ENCODE data around the gene PPP2R5D. TPM values are rescaled to one million over a fixed set of nuclear protein-coding genes. Genes with fewer than 3 reads are reported as not detected.

Gene PPP2R5D
- total and polyA plus RNA-seq, 2 experiments from 2014 or later = 30.8 to 35.2 TPM

GRCh38 chr6:43020052-43020705, 35.8 kb downstream of the PPP2R5D start:
- Histone ChIP-seq H2AFZ (no peak overlapping the region), H3K4me2 (no peak overlapping the region), H3K36me3 (replicated peaks; ENCODE audit: insufficient read depth, low read depth) (peaks cover 4% of the 10 kb centered on the region), H3K4me3 (no peak overlapping the region), H3K9me2 (replicated peaks; ENCODE audit: insufficient read depth) (no peaks in the 10 kb centered on the region), H4K20me1 (ENCODE audit: insufficient read depth, poor library complexity, severe bottlenecking) (peaks cover 7% of the 10 kb centered on the region), H3K4me1 (ENCODE audit: insufficient read depth) (peaks cover 17% of the 10 kb centered on the region), H3K79me2 (peaks cover 68% of the 10 kb centered on the region), H3K9me3 (ENCODE audit: low read depth) (no peaks in the 10 kb centered on the region), H3K27me3 (no peaks in the 10 kb centered on the region), H3K27ac (peak overlapping the region; percentile 96)
- WGBS (ENCODE audit: low lambda C conversion rate, missing lambda C conversion rate) = 100% methylated on average over 3 of the region's 3 CpGs
- TF ChIP-seq CTCF (IDR thresholded peaks at IDR 0.05; ENCODE audit: poor library complexity) (no peak), EZH2phosphoT487 (IDR thresholded peaks at IDR 0.05; ENCODE audit: low read depth, severe bottlenecking, unreplicated experiment) (no peak), EZH2 (IDR thresholded peaks at IDR 0.05; ENCODE audit: borderline replicate concordance) (no peak)
- no peak for DNase-seq (ENCODE audit: low spot score)

- H3K4me1 ChIP-seq (ENCODE audit: insufficient read depth) = peaks cover 15% of the 10 kb centered on the region
- TF ChIP-seq EZH2phosphoT487 (IDR thresholded peaks at IDR 0.05; ENCODE audit: low read depth, severe bottlenecking, unreplicated experiment) (no peak), CTCF (IDR thresholded peaks at IDR 0.05; ENCODE audit: poor library complexity) (no peak), EZH2 (IDR thresholded peaks at IDR 0.05; ENCODE audit: borderline replicate concordance) (no peak)
- H2AFZ ChIP-seq = peak overlapping the region; percentile 92
- no peaks in the 10 kb centered on the region for H3K27me3 ChIP-seq
- peaks cover 62% of the 10 kb centered on the region for H3K79me2 ChIP-seq
- H3K9me2 ChIP-seq (replicated peaks; ENCODE audit: insufficient read depth) = no peaks in the 10 kb centered on the region
- H3K27ac ChIP-seq = peak overlapping the region; percentile 96
- peaks cover 7% of the 10 kb centered on the region for H4K20me1 ChIP-seq (ENCODE audit: insufficient read depth, poor library complexity, severe bottlenecking)
- DNase-seq (ENCODE audit: low spot score) = no peak
- peaks cover 4% of the 10 kb centered on the region for H3K36me3 ChIP-seq (replicated peaks; ENCODE audit: insufficient read depth, low read depth)
- peak overlapping the region; percentile 91 for H3K4me2 ChIP-seq
- WGBS (ENCODE audit: low lambda C conversion rate, missing lambda C conversion rate) = 66% methylated on average over 5 of the region's 5 CpGs
- H3K9me3 ChIP-seq (ENCODE audit: low read depth) = no peaks in the 10 kb centered on the region
- H3K4me3 ChIP-seq = peak overlapping the region; percentile 79
These were observed 36.5 kb downstream of the PPP2R5D start for GRCh38 chr6:43020847-43021246.

- H3K79me2 ChIP-seq = peaks cover 56% of the 10 kb centered on the region
- TF ChIP-seq EZH2phosphoT487 (IDR thresholded peaks at IDR 0.05; ENCODE audit: low read depth, severe bottlenecking, unreplicated experiment) (no peak), EZH2 (IDR thresholded peaks at IDR 0.05; ENCODE audit: borderline replicate concordance) (no peak), CTCF (IDR thresholded peaks at IDR 0.05; ENCODE audit: poor library complexity) (no peak)
- 2% methylated on average over 49 of the region's 56 CpGs for WGBS (ENCODE audit: low lambda C conversion rate, missing lambda C conversion rate)
These were observed 37.1 kb downstream of the PPP2R5D start, which contains the start of gene RRP36 for GRCh38 chr6:43021270-43022047. Gene RRP36 (plus strand): TSS chr6:43021623. CDS start chr6:43021655, 32 bp downstream.

More at GRCh38 chr6:43021270-43022047, 37.1 kb downstream of the PPP2R5D start, which contains the start of gene RRP36:
- H4K20me1 ChIP-seq (ENCODE audit: insufficient read depth, poor library complexity, severe bottlenecking) = peaks cover 7% of the 10 kb centered on the region
- peak within 1 kb of the TSS; percentile 96 for H3K27ac ChIP-seq
- peak within 1 kb of the TSS; percentile 92 for H2AFZ ChIP-seq
- peaks cover 4% of the 10 kb centered on the region for H3K36me3 ChIP-seq (replicated peaks; ENCODE audit: insufficient read depth, low read depth)
- H3K4me3 ChIP-seq = peak within 1 kb of the TSS; percentile 79
- H3K4me1 ChIP-seq (ENCODE audit: insufficient read depth) = peaks cover 15% of the 10 kb centered on the region
- no peaks in the 10 kb centered on the region for H3K9me3 ChIP-seq (ENCODE audit: low read depth)
- H3K27me3 ChIP-seq = no peaks in the 10 kb centered on the region
- H3K4me2 ChIP-seq = peak within 1 kb of the TSS; percentile 91
- H3K9me2 ChIP-seq (replicated peaks; ENCODE audit: insufficient read depth) = no peaks in the 10 kb centered on the region
- peak; percentile 89 for DNase-seq (ENCODE audit: low spot score)
